MCF 10A (cell line): ENCODE data around the gene FOXP1. TPM values are rescaled to one million over a fixed set of nuclear protein-coding genes. Genes with fewer than 3 reads are reported as not detected.

ENCODE experiments used
- BruUV-seq: library from RNA; stranded (reverse); fragments of 400-500 nt; replicated peaks from 2 replicates; lab custom pipeline; 2021; lab: Mats Ljungman, UMichigan
- CTCF ChIA-PET: fragments of 300-600 bp; sonication (Branson Sonifier 250); formaldehyde crosslinking; extraction: SDS; loops from one replicate; lab custom pipeline; 2021; ENCODE audit warnings: antibody characterized with exemption, inconsistent platforms; lab: Yijun Ruan, JAX
- POLR2A ChIA-PET: fragments of 300-600, 350-650 bp; sonication (Branson Sonifier 250); formaldehyde crosslinking; extraction: SDS; loops from one replicate; lab custom pipeline; 2020; ENCODE audit warnings: antibody characterized with exemption, inconsistent platforms; lab: Yijun Ruan, JAX
- DNase-seq: peaks from one replicate; pipeline ENCODE4 v3.0.0-alpha.2; 2018; ENCODE audit not compliant: unreplicated experiment
- H3K27ac Mint-ChIP-seq: one replicate; pipeline ENCODE4 v1.8.0; 2022; ENCODE audit warnings: mild to moderate bottlenecking, low read depth, mixed read lengths; ENCODE audit not compliant: unreplicated experiment
- H3K27me3 Mint-ChIP-seq: one replicate; pipeline ENCODE4 v1.8.0; 2022; ENCODE audit warnings: mixed read lengths; ENCODE audit not compliant: insufficient read depth, unreplicated experiment
- H3K36me3 Mint-ChIP-seq: one replicate; pipeline ENCODE4 v1.8.0; 2022; ENCODE audit warnings: mild to moderate bottlenecking, moderate library complexity, mixed read lengths; ENCODE audit not compliant: insufficient read depth, unreplicated experiment
- H3K4me1 Mint-ChIP-seq: one replicate; pipeline ENCODE4 v1.8.0; 2022; ENCODE audit warnings: mixed read lengths; ENCODE audit not compliant: insufficient read depth, unreplicated experiment
- H3K4me3 Mint-ChIP-seq: one replicate; pipeline ENCODE4 v1.8.0; 2022; ENCODE audit warnings: mild to moderate bottlenecking, moderate library complexity, mixed read lengths; ENCODE audit not compliant: unreplicated experiment
- H3K9me3 Mint-ChIP-seq: one replicate; pipeline ENCODE4 v1.8.0; 2022; ENCODE audit warnings: mixed read lengths; ENCODE audit not compliant: unreplicated experiment
- CTCF ChIP-seq: fragments of 200-600 bp; IDR thresholded peaks from one replicate; pipeline ENCODE4 v1.8.0; 2022; ENCODE audit warnings: antibody characterized with exemption, mild to moderate bottlenecking; ENCODE audit not compliant: unreplicated experiment
- intact Hi-C: fragments of 100-400 bp; cut with micrococcal nuclease; formaldehyde crosslinking; loops from 2 replicates; pipeline ENCODE4 v1.14.1; 2022
- total RNA-seq: library from RNA; stranded (reverse); gene quantifications from 2 replicates; pipeline ENCODE4 v1.2.3, GENCODE V29; 2022

Gene FOXP1
- total RNA-seq, 1 experiment from 2014 or later: 49.0 TPM

GRCh38 chr3:70999730-71000129 lies 583.8 kb downstream of the FOXP1 start:
- intact Hi-C loops: loop anchor here (10.0 kb wide), 1 partner anchor 655 kb away; no protein-coding TSS in a partner anchor
- no peak overlapping the region for H3K4me3 Mint-ChIP-seq
- no peak for TF ChIP-seq CTCF
- H3K27ac Mint-ChIP-seq: no peak overlapping the region
- H3K9me3 Mint-ChIP-seq: no peaks in the 10 kb centered on the region
- no peaks in the 10 kb centered on the region for H3K27me3 Mint-ChIP-seq
- TSS peak; percentile 15 for BruUV-seq
- peak; percentile 63 for DNase-seq
- H3K4me1 Mint-ChIP-seq: peaks cover 5% of the 10 kb centered on the region
- POLR2A ChIA-PET: interaction anchor here (0.6 kb wide), 1 partner anchor 57 kb away, joined by 4 read pairs; no protein-coding TSS in a partner anchor
- CTCF ChIA-PET: interaction anchor here (0.7 kb wide), 1 partner anchor 42 kb away, joined by 4 read pairs; no protein-coding TSS in a partner anchor
- H3K36me3 Mint-ChIP-seq: peaks cover 9% of the 10 kb centered on the region

DNA sequence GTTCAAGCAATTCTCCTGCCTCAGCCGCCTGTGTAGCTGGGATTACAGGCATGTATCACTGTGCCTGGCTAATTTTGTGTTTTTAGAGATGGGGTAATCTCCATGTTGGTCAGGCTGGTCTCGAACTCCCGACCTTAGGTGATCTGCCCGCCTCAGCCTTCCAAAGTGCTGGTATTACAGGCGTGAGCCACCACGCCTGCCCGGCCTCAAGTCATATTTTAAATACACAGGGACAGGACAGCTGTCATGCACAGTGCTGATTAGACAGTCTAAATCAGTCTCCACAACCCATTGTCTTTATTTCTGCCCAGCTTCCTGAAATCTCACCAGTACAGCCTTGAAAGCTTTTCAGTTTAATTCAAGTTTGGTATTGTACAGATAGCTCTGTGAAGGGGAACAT lies 587.4 kb downstream of the FOXP1 start:
- intact Hi-C loops: no loop called here
- peaks cover 5% of the 10 kb centered on the region for H3K4me1 Mint-ChIP-seq
- no peak overlapping the region for H3K27ac Mint-ChIP-seq
- peaks cover 17% of the 10 kb centered on the region for H3K36me3 Mint-ChIP-seq
- TF ChIP-seq CTCF: no peak
- no peak for DNase-seq
- no peak overlapping the region for H3K4me3 Mint-ChIP-seq
- H3K9me3 Mint-ChIP-seq: no peaks in the 10 kb centered on the region
- ChIA-PET CTCF (interaction anchor here (0.6 to 1.8 kb wide), 5 partner anchors 8 to 591 kb away, joined by 3 to 6 read pairs (median 4); no protein-coding TSS in a partner anchor), POLR2A (interaction anchor here (1.2 kb wide), 1 partner anchor 9 kb away, joined by 4 read pairs; no protein-coding TSS in a partner anchor)
- BruUV-seq: no TSS peak
- H3K27me3 Mint-ChIP-seq: no peaks in the 10 kb centered on the region

- no peak for TF ChIP-seq CTCF
- Mint-ChIP-seq H3K27me3 (no peaks in the 10 kb centered on the region), H3K4me3 (no peak overlapping the region), H3K4me1 (peaks cover 2% of the 10 kb centered on the region), H3K27ac (peak overlapping the region; percentile 65), H3K36me3 (peaks cover 26% of the 10 kb centered on the region), H3K9me3 (no peaks in the 10 kb centered on the region)
- no peak for DNase-seq
- intact Hi-C loops: no loop called here
- ChIA-PET POLR2A (interaction anchor here (1.2 kb wide), 1 partner anchor 10 kb away, joined by 4 read pairs; no protein-coding TSS in a partner anchor), CTCF (interaction anchor here (0.5 to 0.7 kb wide), 3 partner anchors 136 to 679 kb away, joined by 3 read pairs; no protein-coding TSS in a partner anchor)
- no TSS peak for BruUV-seq
Measured at GRCh38 chr3:70994644-70995043, 588.9 kb downstream of the FOXP1 start.

GRCh38 chr3:70992562-70993204 lies 590.8 kb downstream of the FOXP1 start:
- peaks cover 28% of the 10 kb centered on the region for H3K36me3 Mint-ChIP-seq
- no peaks in the 10 kb centered on the region for H3K9me3 Mint-ChIP-seq
- intact Hi-C loops: no loop called here
- ChIA-PET POLR2A (no interaction called here), CTCF (no interaction called here)
- H3K4me3 Mint-ChIP-seq: no peak overlapping the region
- H3K27ac Mint-ChIP-seq: no peak overlapping the region
- peaks cover 6% of the 10 kb centered on the region for H3K4me1 Mint-ChIP-seq
- no peaks in the 10 kb centered on the region for H3K27me3 Mint-ChIP-seq
- DNase-seq: no peak
- TF ChIP-seq CTCF: no peak
- BruUV-seq: no TSS peak
